ENCODE measurements around the gene GOPC.

The GOPC gene

GRCh38 chr6:117512987-117513573 is 89.2 kb downstream of the GOPC start:
- no peak for DNase-seq

GRCh38 chr6:117512056-117512828 is 90.1 kb downstream of the GOPC start:
- DNase-seq, result no peak

All from stimulated activated naive CD4-positive, alpha-beta T cell (primary cell).